Mesenteric fat pad (tissue), 1 donor: Measurements from ENCODE around the gene HHIPL2. TPM values are rescaled to one million over a fixed set of nuclear protein-coding genes. Genes with fewer than 3 reads are reported as not detected.

ENCODE experiments used
- total RNA-seq: library from RNA; stranded (reverse); fragmentation: NEBNext Ultra II Directional; extraction: Animal tissue kit (Norgen Biotek cat#: 25700); gene quantifications from one replicate; pipeline ENCODE4 v1.2.1, GENCODE V29; 2021
- donor health status: DM: yes; HTN: yes; CAD: no.

Gene HHIPL2
- total RNA-seq, 1 donor from 2014 or later, result not detected

Other genes starting within 250 kb of the HHIPL2 start
- gene TAF1A, start 41.8 kb upstream of the HHIPL2 start, total RNA-seq, result 7.2 TPM
- gene MIA3, start 70.0 kb upstream of the HHIPL2 start, total RNA-seq, result 69.4 TPM
- gene AIDA, start 164.4 kb upstream of the HHIPL2 start, total RNA-seq, result 109 TPM
- gene BROX, start 164.5 kb upstream of the HHIPL2 start, total RNA-seq, result 34.5 TPM
- not detected for gene FAM177B, start 189.1 kb upstream of the HHIPL2 start, total RNA-seq